ENCODE results near the gene ATP6V1C2. TPM values are rescaled to one million over a fixed set of nuclear protein-coding genes. Genes with fewer than 3 reads are reported as not detected.

ATP6V1C2 gene
- total and polyA plus RNA-seq, 2 experiments from 2014 or later: 0.14 to 2.1 TPM

DNA sequence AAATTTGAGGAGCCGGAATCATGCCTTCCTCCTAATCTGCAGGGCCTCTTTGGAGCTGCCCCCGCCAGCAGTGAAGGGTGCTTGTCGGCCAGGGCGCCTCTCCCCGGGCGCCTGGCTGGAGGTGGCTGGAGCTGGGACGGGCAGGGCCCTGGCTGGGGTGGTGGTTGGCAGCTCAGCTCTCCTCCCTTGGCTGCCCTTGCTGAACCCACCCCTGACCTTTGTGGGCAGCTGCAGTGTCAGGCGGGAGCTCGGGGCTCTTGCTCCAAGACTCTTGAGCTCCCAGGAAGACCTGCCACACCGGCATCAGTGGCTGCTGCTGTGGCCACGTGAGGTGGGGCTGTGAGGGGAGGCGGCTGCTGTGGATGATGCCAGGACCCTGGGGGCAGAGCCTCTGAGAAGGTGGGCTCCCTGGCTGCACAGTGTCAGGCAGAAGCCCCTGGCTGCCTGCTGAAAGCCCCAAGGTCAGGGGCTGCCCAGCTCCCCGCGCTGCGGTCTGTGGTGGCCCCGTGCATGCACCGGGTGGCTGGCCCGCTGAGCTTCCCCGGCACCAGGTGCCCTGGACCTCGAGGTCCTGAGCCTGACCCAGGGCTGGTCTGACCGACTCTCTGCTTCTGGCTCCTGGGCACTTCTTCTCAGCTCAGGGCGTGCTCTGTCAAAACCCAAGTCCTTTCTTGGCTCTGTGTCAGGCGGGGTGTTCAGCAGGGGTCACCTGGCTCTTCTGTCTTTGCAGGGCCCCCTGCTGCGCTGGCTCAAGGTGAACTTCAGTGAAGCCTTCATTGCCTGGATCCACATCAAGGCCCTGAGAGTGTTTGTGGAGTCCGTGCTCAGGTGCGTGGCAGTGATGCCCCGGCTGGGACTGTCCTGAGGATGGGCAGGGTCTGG is 56.7 kb downstream of the ATP6V1C2 start (continued):
- TF ChIP-seq, protein P1, sequence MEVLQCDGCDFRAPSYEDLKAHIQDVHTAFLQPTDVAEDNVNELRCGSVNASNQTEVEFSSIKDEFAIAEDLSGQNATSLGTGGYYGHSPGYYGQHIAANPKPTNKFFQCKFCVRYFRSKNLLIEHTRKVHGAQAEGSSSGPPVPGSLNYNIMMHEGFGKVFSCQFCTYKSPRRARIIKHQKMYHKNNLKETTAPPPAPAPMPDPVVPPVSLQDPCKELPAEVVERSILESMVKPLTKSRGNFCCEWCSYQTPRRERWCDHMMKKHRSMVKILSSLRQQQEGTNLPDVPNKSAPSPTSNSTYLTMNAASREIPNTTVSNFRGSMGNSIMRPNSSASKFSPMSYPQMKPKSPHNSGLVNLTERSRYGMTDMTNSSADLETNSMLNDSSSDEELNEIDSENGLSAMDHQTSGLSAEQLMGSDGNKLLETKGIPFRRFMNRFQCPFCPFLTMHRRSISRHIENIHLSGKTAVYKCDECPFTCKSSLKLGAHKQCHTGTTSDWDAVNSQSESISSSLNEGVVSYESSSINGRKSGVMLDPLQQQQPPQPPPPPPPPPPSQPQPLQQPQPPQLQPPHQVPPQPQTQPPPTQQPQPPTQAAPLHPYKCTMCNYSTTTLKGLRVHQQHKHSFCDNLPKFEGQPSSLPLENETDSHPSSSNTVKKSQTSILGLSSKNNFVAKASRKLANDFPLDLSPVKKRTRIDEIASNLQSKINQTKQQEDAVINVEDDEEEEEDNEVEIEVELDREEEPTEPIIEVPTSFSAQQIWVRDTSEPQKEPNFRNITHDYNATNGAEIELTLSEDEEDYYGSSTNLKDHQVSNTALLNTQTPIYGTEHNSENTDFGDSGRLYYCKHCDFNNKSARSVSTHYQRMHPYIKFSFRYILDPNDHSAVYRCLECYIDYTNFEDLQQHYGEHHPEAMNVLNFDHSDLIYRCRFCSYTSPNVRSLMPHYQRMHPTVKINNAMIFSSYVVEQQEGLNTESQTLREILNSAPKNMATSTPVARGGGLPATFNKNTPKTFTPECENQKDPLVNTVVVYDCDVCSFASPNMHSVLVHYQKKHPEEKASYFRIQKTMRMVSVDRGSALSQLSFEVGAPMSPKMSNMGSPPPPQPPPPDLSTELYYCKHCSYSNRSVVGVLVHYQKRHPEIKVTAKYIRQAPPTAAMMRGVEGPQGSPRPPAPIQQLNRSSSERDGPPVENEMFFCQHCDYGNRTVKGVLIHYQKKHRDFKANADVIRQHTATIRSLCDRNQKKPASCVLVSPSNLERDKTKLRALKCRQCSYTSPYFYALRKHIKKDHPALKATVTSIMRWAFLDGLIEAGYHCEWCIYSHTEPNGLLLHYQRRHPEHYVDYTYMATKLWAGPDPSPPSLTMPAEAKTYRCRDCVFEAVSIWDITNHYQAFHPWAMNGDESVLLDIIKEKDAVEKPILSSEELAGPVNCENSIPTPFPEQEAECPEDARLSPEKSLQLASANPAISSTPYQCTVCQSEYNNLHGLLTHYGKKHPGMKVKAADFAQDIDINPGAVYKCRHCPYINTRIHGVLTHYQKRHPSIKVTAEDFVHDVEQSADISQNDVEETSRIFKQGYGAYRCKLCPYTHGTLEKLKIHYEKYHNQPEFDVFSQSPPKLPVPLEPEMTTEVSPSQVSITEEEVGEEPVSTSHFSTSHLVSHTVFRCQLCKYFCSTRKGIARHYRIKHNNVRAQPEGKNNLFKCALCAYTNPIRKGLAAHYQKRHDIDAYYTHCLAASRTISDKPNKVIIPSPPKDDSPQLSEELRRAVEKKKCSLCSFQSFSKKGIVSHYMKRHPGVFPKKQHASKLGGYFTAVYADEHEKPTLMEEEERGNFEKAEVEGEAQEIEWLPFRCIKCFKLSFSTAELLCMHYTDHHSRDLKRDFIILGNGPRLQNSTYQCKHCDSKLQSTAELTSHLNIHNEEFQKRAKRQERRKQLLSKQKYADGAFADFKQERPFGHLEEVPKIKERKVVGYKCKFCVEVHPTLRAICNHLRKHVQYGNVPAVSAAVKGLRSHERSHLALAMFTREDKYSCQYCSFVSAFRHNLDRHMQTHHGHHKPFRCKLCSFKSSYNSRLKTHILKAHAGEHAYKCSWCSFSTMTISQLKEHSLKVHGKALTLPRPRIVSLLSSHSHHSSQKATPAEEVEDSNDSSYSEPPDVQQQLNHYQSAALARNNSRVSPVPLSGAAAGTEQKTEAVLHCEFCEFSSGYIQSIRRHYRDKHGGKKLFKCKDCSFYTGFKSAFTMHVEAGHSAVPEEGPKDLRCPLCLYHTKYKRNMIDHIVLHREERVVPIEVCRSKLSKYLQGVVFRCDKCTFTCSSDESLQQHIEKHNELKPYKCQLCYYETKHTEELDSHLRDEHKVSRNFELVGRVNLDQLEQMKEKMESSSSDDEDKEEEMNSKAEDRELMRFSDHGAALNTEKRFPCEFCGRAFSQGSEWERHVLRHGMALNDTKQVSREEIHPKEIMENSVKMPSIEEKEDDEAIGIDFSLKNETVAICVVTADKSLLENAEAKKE (CRISPR knock-in tag; IDR thresholded peaks at IDR 0.05): no peak
- no peak for TF ChIP-seq EZH2phosphoT487 (IDR thresholded peaks at IDR 0.05; ENCODE audit: unreplicated experiment)
- TF ChIP-seq EZH2 (IDR thresholded peaks at IDR 0.05; ENCODE audit: low read depth, unreplicated experiment): no peak
- TF ChIP-seq, protein P2, sequence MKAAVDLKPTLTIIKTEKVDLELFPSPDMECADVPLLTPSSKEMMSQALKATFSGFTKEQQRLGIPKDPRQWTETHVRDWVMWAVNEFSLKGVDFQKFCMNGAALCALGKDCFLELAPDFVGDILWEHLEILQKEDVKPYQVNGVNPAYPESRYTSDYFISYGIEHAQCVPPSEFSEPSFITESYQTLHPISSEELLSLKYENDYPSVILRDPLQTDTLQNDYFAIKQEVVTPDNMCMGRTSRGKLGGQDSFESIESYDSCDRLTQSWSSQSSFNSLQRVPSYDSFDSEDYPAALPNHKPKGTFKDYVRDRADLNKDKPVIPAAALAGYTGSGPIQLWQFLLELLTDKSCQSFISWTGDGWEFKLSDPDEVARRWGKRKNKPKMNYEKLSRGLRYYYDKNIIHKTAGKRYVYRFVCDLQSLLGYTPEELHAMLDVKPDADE (IDR thresholded peaks at IDR 0.05): no peak
- no peak for TF ChIP-seq STAT1 (IDR thresholded peaks at IDR 0.05; ENCODE audit: unreplicated experiment)
- no peak for TF ChIP-seq JUNB (IDR thresholded peaks at IDR 0.05; ENCODE audit: unreplicated experiment)
- no peak for TF ChIP-seq ZNF331 (CRISPR knock-in tag; IDR thresholded peaks at IDR 0.05; ENCODE audit: low read depth)
- TF ChIP-seq, protein P3, sequence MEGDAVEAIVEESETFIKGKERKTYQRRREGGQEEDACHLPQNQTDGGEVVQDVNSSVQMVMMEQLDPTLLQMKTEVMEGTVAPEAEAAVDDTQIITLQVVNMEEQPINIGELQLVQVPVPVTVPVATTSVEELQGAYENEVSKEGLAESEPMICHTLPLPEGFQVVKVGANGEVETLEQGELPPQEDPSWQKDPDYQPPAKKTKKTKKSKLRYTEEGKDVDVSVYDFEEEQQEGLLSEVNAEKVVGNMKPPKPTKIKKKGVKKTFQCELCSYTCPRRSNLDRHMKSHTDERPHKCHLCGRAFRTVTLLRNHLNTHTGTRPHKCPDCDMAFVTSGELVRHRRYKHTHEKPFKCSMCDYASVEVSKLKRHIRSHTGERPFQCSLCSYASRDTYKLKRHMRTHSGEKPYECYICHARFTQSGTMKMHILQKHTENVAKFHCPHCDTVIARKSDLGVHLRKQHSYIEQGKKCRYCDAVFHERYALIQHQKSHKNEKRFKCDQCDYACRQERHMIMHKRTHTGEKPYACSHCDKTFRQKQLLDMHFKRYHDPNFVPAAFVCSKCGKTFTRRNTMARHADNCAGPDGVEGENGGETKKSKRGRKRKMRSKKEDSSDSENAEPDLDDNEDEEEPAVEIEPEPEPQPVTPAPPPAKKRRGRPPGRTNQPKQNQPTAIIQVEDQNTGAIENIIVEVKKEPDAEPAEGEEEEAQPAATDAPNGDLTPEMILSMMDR (conservative IDR thresholded peaks at IDR 0.05; ENCODE audit: low read depth in 2 of 2): no peak
- TF ChIP-seq, protein P4, sequence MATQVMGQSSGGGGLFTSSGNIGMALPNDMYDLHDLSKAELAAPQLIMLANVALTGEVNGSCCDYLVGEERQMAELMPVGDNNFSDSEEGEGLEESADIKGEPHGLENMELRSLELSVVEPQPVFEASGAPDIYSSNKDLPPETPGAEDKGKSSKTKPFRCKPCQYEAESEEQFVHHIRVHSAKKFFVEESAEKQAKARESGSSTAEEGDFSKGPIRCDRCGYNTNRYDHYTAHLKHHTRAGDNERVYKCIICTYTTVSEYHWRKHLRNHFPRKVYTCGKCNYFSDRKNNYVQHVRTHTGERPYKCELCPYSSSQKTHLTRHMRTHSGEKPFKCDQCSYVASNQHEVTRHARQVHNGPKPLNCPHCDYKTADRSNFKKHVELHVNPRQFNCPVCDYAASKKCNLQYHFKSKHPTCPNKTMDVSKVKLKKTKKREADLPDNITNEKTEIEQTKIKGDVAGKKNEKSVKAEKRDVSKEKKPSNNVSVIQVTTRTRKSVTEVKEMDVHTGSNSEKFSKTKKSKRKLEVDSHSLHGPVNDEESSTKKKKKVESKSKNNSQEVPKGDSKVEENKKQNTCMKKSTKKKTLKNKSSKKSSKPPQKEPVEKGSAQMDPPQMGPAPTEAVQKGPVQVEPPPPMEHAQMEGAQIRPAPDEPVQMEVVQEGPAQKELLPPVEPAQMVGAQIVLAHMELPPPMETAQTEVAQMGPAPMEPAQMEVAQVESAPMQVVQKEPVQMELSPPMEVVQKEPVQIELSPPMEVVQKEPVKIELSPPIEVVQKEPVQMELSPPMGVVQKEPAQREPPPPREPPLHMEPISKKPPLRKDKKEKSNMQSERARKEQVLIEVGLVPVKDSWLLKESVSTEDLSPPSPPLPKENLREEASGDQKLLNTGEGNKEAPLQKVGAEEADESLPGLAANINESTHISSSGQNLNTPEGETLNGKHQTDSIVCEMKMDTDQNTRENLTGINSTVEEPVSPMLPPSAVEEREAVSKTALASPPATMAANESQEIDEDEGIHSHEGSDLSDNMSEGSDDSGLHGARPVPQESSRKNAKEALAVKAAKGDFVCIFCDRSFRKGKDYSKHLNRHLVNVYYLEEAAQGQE (IDR thresholded peaks at IDR 0.05; ENCODE audit: unreplicated experiment): no peak
- no peak for TF ChIP-seq ZNF114 (CRISPR knock-in tag; IDR thresholded peaks at IDR 0.05)
- TF ChIP-seq NANOG (IDR thresholded peaks at IDR 0.05; ENCODE audit: borderline replicate concordance): no peak
